22Rv1 (cell line): Measurements from ENCODE around the gene CASK.

Source experiments
- CTCF ChIP-seq: fragments of 450-650 bp; IDR thresholded peaks from 2 replicates; pipeline ENCODE4 v1.5.1; 2017; ENCODE audit warnings: mild to moderate bottlenecking
- ZFX ChIP-seq: fragments of 450-650 bp; IDR thresholded peaks from 2 replicates; pipeline ENCODE4 v1.6.1; 2017; ENCODE audit warnings: antibody characterized with exemption, borderline replicate concordance

GRCh38 chrX:41857670-41858069, 65.7 kb downstream of the CASK start:
- TF ChIP-seq CTCF (no peak), ZFX (no peak)
